ENCODE data around the gene GPR183.

GPR183 gene

GRCh38 chr13:99307247-99307646, at the start of gene GPR183:
TSS of gene GPR183 (minus strand) at chr13:99307399. CDS start at chr13:99296145, 11,254 bp downstream.
- DNase-seq (ENCODE audit: low spot score), result no peak

- peak; percentile 43 for DNase-seq (ENCODE audit: low spot score)
Measured at GRCh38 chr13:99356262-99357091, 49.3 kb upstream of the GPR183 start.

GRCh38 chr13:99356012-99356261, 48.7 kb upstream of the GPR183 start:
- DNase-seq (ENCODE audit: low spot score), result no peak

- DNase-seq (ENCODE audit: low spot score), result no peak
Measured at GRCh38 chr13:99355267-99356011, 48.2 kb upstream of the GPR183 start.

GRCh38 chr13:99354371-99354951, 47.3 kb upstream of the GPR183 start:
- DNase-seq (ENCODE audit: low spot score), result no peak

GRCh38 chr13:99353836-99354235, 46.6 kb upstream of the GPR183 start:
- no peak for DNase-seq (ENCODE audit: low spot score)

- no peak for DNase-seq (ENCODE audit: low spot score)
Measured at GRCh38 chr13:99353246-99353600, 46.0 kb upstream of the GPR183 start.

GRCh38 chr13:99352351-99353245, 45.4 kb upstream of the GPR183 start:
- no peak for DNase-seq (ENCODE audit: low spot score)

GRCh38 chr13:99351772-99352171, 44.6 kb upstream of the GPR183 start:
- no peak for DNase-seq (ENCODE audit: low spot score)

- DNase-seq (ENCODE audit: low spot score), result no peak
Measured at GRCh38 chr13:99350191-99350590, 43.0 kb upstream of the GPR183 start.

- DNase-seq (ENCODE audit: low spot score), result no peak
Measured at GRCh38 chr13:99347911-99348451, 40.8 kb upstream of the GPR183 start.

GRCh38 chr13:99347335-99347878, 40.2 kb upstream of the GPR183 start:
- DNase-seq (ENCODE audit: low spot score), result no peak

GRCh38 chr13:99346335-99347042, 39.3 kb upstream of the GPR183 start:
- no peak for DNase-seq (ENCODE audit: low spot score)

- DNase-seq (ENCODE audit: low spot score), result no peak
Measured at GRCh38 chr13:99345345-99345744, 38.1 kb upstream of the GPR183 start.

GRCh38 chr13:99344610-99345208, 37.5 kb upstream of the GPR183 start:
- DNase-seq (ENCODE audit: low spot score), result no peak

GRCh38 chr13:99342723-99343315, 35.6 kb upstream of the GPR183 start:
- DNase-seq (ENCODE audit: low spot score), result no peak

- no peak for DNase-seq (ENCODE audit: low spot score)
Measured at GRCh38 chr13:99341969-99342722, 34.9 kb upstream of the GPR183 start.

- no peak for DNase-seq (ENCODE audit: low spot score)
Measured at GRCh38 chr13:99340638-99341037, 33.4 kb upstream of the GPR183 start.

GRCh38 chr13:99339736-99340397, 32.7 kb upstream of the GPR183 start:
- no peak for DNase-seq (ENCODE audit: low spot score)
